DND-41 (cell line): ENCODE results near the gene SMPDL3B.
"Not testable (repeated sequence)": the region's sequence is repeated elsewhere in the genome, so short reads cannot be mapped to it uniquely, and the experiment has no call there.

Source experiments
- CTCF ChIP-seq: IDR thresholded peaks from 2 replicates; pipeline ENCODE4 v1.5.1; 2012; ENCODE audit warnings: borderline replicate concordance, low read length, moderate library complexity, mild to moderate bottlenecking; ENCODE audit not compliant: poor library complexity, severe bottlenecking; ENCODE audit errors: extremely low read depth
- EZH2 ChIP-seq: IDR thresholded peaks from 3 replicates; pipeline ENCODE4 v1.6.1; 2012; ENCODE audit warnings: borderline replicate concordance, low read depth, mild to moderate bottlenecking, moderate library complexity, low read length, inconsistent platforms; ENCODE audit not compliant: severe bottlenecking

DNA sequence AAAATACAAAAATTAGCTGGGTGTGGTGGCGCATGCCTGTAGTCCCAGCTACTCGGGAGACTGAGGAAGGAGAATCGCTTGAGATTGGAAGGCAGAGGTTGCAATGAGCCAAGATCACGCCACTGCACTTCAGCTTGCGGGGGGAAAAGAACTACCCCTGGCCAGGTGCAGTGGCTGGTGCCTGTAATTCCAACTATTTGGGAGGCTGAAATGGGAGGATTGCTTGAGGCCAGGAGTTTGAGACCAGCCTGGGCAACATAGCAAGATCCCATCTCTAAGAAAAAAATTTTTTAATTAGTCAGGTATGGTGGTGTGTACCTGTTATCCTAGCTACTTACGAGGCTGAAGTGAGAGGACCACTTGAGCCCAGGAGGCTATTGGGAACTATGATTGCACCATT is 59.7 kb downstream of the SMPDL3B start:
- not testable (repeated sequence) for TF ChIP-seq CTCF, EZH2
